GM23338 (cell line): ENCODE data around the gene TECTB. TPM values are rescaled to one million over a fixed set of nuclear protein-coding genes. Genes with fewer than 3 reads are reported as not detected.

Experiments
- ATAC-seq: fragments of 200-7000 bp; cut with Tn5 transposase; 3 replicates; pipeline ENCODE4 v1.9.1; 2020
- DNase-seq: peaks from one replicate; pipeline ENCODE4 v3.0.0-alpha.2; 2015; ENCODE audit warnings: low spot score
- H2AFZ ChIP-seq: fragments of 200-600 bp; sonication (generic); 2 replicates; pipeline ENCODE4 v1.8.0; 2016; ENCODE audit warnings: antibody characterized with exemption, mild to moderate bottlenecking, moderate library complexity
- H3F3A ChIP-seq: fragments of 200-600 bp; sonication (generic); replicated peaks from 2 replicates; pipeline ENCODE4 v1.8.0; 2017; ENCODE audit warnings: antibody characterized with exemption, mixed run types, low read depth
- H3K27ac ChIP-seq: fragments of 200-600 bp; sonication (generic); 2 replicates; pipeline ENCODE4 v1.6.1; 2016; ENCODE audit warnings: low read depth
- H3K27me3 ChIP-seq: fragments of 200-600 bp; sonication (generic); 2 replicates; pipeline ENCODE4 v1.8.0; 2016; ENCODE audit warnings: mild to moderate bottlenecking, mixed run types, moderate library complexity; ENCODE audit not compliant: insufficient read depth
- H3K36me3 ChIP-seq: fragments of 200-600 bp; sonication (generic); 2 replicates; pipeline ENCODE4 v1.8.0; 2016; ENCODE audit warnings: mild to moderate bottlenecking; ENCODE audit not compliant: insufficient read depth
- H3K4me1 ChIP-seq: fragments of 200-600 bp; sonication (generic); 2 replicates; pipeline ENCODE4 v1.8.0; 2016; ENCODE audit warnings: mild to moderate bottlenecking, moderate library complexity; ENCODE audit not compliant: insufficient read depth
- H3K4me2 ChIP-seq: fragments of 200-600 bp; sonication (generic); 2 replicates; pipeline ENCODE4 v1.7.1; 2017; ENCODE audit warnings: mixed run types
- H3K4me3 ChIP-seq: fragments of 200-600 bp; sonication (generic); 2 replicates; pipeline ENCODE4 v1.6.1; 2016; ENCODE audit warnings: mixed run types
- H3K79me2 ChIP-seq: fragments of 200-600 bp; sonication (generic); replicated peaks from 2 replicates; pipeline ENCODE4 v1.8.0; 2017; ENCODE audit warnings: mild to moderate bottlenecking; ENCODE audit not compliant: insufficient read depth
- H3K9me2 ChIP-seq: fragments of 200-600 bp; sonication (generic); 2 replicates; pipeline ENCODE4 v1.8.0; 2017; ENCODE audit not compliant: insufficient read depth
- H4K20me1 ChIP-seq: fragments of 200-600 bp; sonication (generic); replicated peaks from 2 replicates; pipeline ENCODE4 v1.8.0; 2017; ENCODE audit warnings: mild to moderate bottlenecking; ENCODE audit not compliant: insufficient read depth
- H3K27ac Mint-ChIP-seq: 2 replicates; pipeline ENCODE4 v1.8.0; 2020; ENCODE audit warnings: inconsistent platforms, mild to moderate bottlenecking, moderate library complexity, mixed read lengths
- H3K27me3 Mint-ChIP-seq: 3 replicates; pipeline ENCODE4 v1.8.0; 2022; ENCODE audit warnings: low read depth, mild to moderate bottlenecking, moderate library complexity, mixed read lengths, inconsistent platforms; ENCODE audit not compliant: insufficient read depth, poor library complexity
- H3K36me3 Mint-ChIP-seq: 3 replicates; pipeline ENCODE4 v1.8.0; 2021; ENCODE audit warnings: low read depth, mild to moderate bottlenecking, inconsistent platforms, moderate library complexity, mixed read lengths
- H3K4me1 Mint-ChIP-seq: 3 replicates; pipeline ENCODE4 v1.8.0; 2020; ENCODE audit warnings: mild to moderate bottlenecking, inconsistent platforms, mixed read lengths
- H3K4me3 Mint-ChIP-seq: 3 replicates; pipeline ENCODE4 v1.8.0; 2021; ENCODE audit warnings: moderate library complexity, mild to moderate bottlenecking, inconsistent platforms, mixed read lengths
- H3K9me3 Mint-ChIP-seq: 3 replicates; pipeline ENCODE4 v1.8.0; 2020; ENCODE audit warnings: moderate library complexity, mild to moderate bottlenecking, inconsistent platforms, mixed read lengths
- CREB1 ChIP-seq: fragments of 250-450 bp; sonication (Bioruptor Pico); IDR thresholded peaks from 2 replicates; pipeline ENCODE4 v1.5.0; 2020; ENCODE audit warnings: low read depth, mild to moderate bottlenecking, moderate library complexity
- EZH2 ChIP-seq: fragments of 200-600 bp; sonication (generic); IDR thresholded peaks from one replicate; pipeline ENCODE4 v1.8.0; 2017; ENCODE audit warnings: antibody characterized with exemption, mild to moderate bottlenecking, low read depth; ENCODE audit not compliant: unreplicated experiment
- EZH2phosphoT487 ChIP-seq: fragments of 200-600 bp; sonication (generic); IDR thresholded peaks from one replicate; pipeline ENCODE4 v1.8.1; 2018; ENCODE audit warnings: antibody characterized with exemption; ENCODE audit not compliant: unreplicated experiment
- JUNB ChIP-seq: IDR thresholded peaks from one replicate; pipeline ENCODE4 v1.6.1; 2016; ENCODE audit warnings: antibody characterized with exemption; ENCODE audit not compliant: unreplicated experiment
- NANOG ChIP-seq: IDR thresholded peaks from 2 replicates; pipeline ENCODE4 v1.6.1; 2016; ENCODE audit warnings: antibody characterized with exemption, borderline replicate concordance
- POLR2AphosphoS5 ChIP-seq: IDR thresholded peaks from 2 replicates; pipeline ENCODE4 v1.6.1; 2016; ENCODE audit warnings: antibody characterized with exemption, low read depth
- STAT1 ChIP-seq: IDR thresholded peaks from one replicate; pipeline ENCODE4 v1.6.1; 2016; ENCODE audit warnings: antibody characterized with exemption; ENCODE audit not compliant: unreplicated experiment
- ZNF114 ChIP-seq: fragments of 250-450 bp; sonication (Bioruptor Pico); IDR thresholded peaks from 2 replicates; pipeline ENCODE4 v1.5.0; 2020; ENCODE audit warnings: mild to moderate bottlenecking, moderate library complexity
- ZNF331 ChIP-seq: fragments of 250-450 bp; sonication (Bioruptor Pico); IDR thresholded peaks from 2 replicates; pipeline ENCODE4 v1.5.0; 2020; ENCODE audit warnings: low read depth, mild to moderate bottlenecking, moderate library complexity
- polyA plus RNA-seq: library from polyadenylated mRNA; unstranded; fragments of >200 nt; fragmentation: Nextera tagmentation; extraction: Ambion mirVana; gene quantifications from 2 replicates; pipeline ENCODE4 v1.2.1, GENCODE V29; 2016
- total RNA-seq: library from RNA; depleted of rRNA; stranded (reverse); fragments of >200 nt; shearing (Covaris generic); gene quantifications from 2 replicates; pipeline ENCODE4 v1.2.3, GENCODE V29; 2014
- TF ChIP-seq, protein P1 (sequence below): IDR thresholded peaks from one replicate; pipeline ENCODE4 v1.6.1; 2018; ENCODE audit warnings: antibody characterized with exemption; ENCODE audit not compliant: unreplicated experiment
- TF ChIP-seq, protein P2 (sequence below): IDR thresholded peaks from 2 replicates; pipeline ENCODE4 v1.6.1; 2016; ENCODE audit warnings: antibody characterized with exemption

The TECTB gene
- total and polyA plus RNA-seq, 2 experiments from 2014 or later, result not detected

DNA sequence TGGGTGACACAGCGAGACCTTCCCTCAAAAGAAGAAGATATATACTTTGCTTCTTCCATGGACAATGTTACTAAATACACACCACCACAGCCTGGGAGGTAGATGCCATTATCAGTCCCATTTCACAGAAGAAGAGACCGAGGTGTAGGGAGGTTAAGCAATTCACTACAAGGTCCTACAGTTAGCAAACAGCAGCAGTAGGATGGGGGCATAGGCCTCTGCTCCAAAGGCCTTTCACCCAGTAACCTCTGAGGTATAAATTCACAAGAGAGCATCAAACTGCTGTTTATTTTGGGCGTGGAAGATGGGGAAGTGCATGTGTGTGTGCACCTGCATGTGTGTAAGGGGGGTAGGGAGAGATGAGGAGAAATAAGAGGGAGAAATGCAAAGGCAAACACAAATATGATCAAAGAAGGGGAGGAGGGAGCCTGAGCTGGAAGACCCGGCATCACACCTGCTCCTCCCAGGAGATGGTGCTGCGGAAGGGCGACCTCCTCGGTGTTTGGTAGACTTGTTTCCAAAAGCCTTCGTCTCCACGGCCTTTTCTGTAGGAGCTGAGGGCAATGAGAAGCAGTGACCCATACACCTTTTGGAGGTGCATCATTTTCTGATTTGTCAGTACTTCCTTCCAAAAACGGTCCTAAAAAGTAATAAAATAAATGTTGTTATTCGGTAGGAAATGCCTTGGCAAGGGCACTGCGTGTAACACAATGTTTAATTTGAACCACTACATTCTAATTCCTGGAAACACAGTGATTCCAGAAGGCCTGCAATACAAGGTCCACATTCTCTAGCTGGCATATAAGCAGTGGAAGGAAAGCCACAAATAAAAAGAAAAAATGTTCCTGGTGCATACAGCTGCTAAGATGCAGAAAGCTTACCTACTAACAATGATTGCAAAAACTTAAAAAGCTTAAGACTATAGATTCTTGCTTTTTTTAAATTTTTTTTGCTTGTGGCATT, 64.8 kb downstream of the TECTB start:
- Histone ChIP-seq H3K4me2 (no peak overlapping the region), H3K4me3 (no peak overlapping the region), H2AFZ (no peak overlapping the region), H3K27ac (no peak overlapping the region), H3K9me2 (no peaks in the 10 kb centered on the region), H3K36me3 (no peaks in the 10 kb centered on the region), H3K79me2 (no peaks in the 10 kb centered on the region), H3K27me3 (no peaks in the 10 kb centered on the region), H4K20me1 (no peaks in the 10 kb centered on the region), H3K4me1 (no peaks in the 10 kb centered on the region), H3F3A (no peaks in the 10 kb centered on the region)
- peaks cover 3% of the 10 kb centered on the region; the same call in 1 of the 3 replicates for H3K9me3 Mint-ChIP-seq
- no peak overlapping the region for H3K4me3 Mint-ChIP-seq
- ATAC-seq (no peak), DNase-seq (no peak)
- TF ChIP-seq STAT1 (no peak), EZH2 (no peak), ZNF114 (CRISPR knock-in tag) (no peak), JUNB (no peak), CREB1 (CRISPR knock-in tag) (no peak), ZNF331 (no peak), POLR2AphosphoS5 (no peak), EZH2phosphoT487 (no peak)
- TF ChIP-seq, protein P1, sequence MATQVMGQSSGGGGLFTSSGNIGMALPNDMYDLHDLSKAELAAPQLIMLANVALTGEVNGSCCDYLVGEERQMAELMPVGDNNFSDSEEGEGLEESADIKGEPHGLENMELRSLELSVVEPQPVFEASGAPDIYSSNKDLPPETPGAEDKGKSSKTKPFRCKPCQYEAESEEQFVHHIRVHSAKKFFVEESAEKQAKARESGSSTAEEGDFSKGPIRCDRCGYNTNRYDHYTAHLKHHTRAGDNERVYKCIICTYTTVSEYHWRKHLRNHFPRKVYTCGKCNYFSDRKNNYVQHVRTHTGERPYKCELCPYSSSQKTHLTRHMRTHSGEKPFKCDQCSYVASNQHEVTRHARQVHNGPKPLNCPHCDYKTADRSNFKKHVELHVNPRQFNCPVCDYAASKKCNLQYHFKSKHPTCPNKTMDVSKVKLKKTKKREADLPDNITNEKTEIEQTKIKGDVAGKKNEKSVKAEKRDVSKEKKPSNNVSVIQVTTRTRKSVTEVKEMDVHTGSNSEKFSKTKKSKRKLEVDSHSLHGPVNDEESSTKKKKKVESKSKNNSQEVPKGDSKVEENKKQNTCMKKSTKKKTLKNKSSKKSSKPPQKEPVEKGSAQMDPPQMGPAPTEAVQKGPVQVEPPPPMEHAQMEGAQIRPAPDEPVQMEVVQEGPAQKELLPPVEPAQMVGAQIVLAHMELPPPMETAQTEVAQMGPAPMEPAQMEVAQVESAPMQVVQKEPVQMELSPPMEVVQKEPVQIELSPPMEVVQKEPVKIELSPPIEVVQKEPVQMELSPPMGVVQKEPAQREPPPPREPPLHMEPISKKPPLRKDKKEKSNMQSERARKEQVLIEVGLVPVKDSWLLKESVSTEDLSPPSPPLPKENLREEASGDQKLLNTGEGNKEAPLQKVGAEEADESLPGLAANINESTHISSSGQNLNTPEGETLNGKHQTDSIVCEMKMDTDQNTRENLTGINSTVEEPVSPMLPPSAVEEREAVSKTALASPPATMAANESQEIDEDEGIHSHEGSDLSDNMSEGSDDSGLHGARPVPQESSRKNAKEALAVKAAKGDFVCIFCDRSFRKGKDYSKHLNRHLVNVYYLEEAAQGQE, result no peak
- H3K4me1 Mint-ChIP-seq, result no peaks in the 10 kb centered on the region
- H3K36me3 Mint-ChIP-seq, result no peaks in the 10 kb centered on the region
- H3K27ac Mint-ChIP-seq, result no peak overlapping the region
- H3K27me3 Mint-ChIP-seq, result peaks cover 1% of the 10 kb centered on the region

DNA sequence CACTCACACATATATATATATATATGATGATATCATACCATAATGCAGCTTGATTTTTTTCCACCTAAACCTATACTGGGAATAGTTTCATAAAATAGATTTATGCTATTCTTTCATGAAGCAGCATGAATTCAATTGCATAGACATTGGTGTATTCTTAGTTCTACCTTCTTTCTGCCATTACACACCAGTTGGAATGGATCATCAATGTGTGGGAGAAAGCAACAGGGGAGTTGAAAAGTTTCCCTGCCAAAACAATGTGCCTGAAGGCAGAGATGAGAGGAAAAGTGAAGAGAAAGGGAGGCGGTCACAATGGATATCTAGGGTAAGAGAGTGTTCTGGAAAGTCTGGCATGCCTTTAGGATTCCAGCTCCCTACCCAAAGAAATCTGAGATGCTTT, 65.6 kb downstream of the TECTB start:
- TF ChIP-seq, protein P2, sequence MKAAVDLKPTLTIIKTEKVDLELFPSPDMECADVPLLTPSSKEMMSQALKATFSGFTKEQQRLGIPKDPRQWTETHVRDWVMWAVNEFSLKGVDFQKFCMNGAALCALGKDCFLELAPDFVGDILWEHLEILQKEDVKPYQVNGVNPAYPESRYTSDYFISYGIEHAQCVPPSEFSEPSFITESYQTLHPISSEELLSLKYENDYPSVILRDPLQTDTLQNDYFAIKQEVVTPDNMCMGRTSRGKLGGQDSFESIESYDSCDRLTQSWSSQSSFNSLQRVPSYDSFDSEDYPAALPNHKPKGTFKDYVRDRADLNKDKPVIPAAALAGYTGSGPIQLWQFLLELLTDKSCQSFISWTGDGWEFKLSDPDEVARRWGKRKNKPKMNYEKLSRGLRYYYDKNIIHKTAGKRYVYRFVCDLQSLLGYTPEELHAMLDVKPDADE, result no peak
- TF ChIP-seq, protein P1, result no peak
- no peak for TF ChIP-seq EZH2phosphoT487
- no peak for TF ChIP-seq ZNF114 (CRISPR knock-in tag)
- no peak for TF ChIP-seq NANOG
- no peak for TF ChIP-seq ZNF331
- no peak for TF ChIP-seq JUNB
- no peak for TF ChIP-seq CREB1 (CRISPR knock-in tag)
- TF ChIP-seq STAT1, result no peak
- H3K79me2 ChIP-seq, result no peaks in the 10 kb centered on the region
- no peak overlapping the region for H3K4me3 ChIP-seq
- H3K9me2 ChIP-seq, result no peaks in the 10 kb centered on the region
- peaks cover 1% of the 10 kb centered on the region for H3K27me3 Mint-ChIP-seq
- H2AFZ ChIP-seq, result no peak overlapping the region
- no peaks in the 10 kb centered on the region for H3K4me1 ChIP-seq
- ATAC-seq, result no peak
- H3K36me3 ChIP-seq, result no peaks in the 10 kb centered on the region
- no peak overlapping the region for H3K4me3 Mint-ChIP-seq
- H3K27ac ChIP-seq, result no peak overlapping the region
- no peak overlapping the region for H3K4me2 ChIP-seq
- no peak overlapping the region for H3K27ac Mint-ChIP-seq
- H3K4me1 Mint-ChIP-seq, result no peaks in the 10 kb centered on the region
- H4K20me1 ChIP-seq, result no peaks in the 10 kb centered on the region
- H3K9me3 Mint-ChIP-seq, result peaks cover 3% of the 10 kb centered on the region; the same call in 1 of the 3 replicates
- H3F3A ChIP-seq, result no peaks in the 10 kb centered on the region
- no peaks in the 10 kb centered on the region for H3K36me3 Mint-ChIP-seq
- H3K27me3 ChIP-seq, result no peaks in the 10 kb centered on the region
- no peak for DNase-seq
